HG03175 (cell line): ENCODE measurements around the gene PLEKHA7.

Experiments
- ATAC-seq: cut with Tn5 transposase; IDR thresholded peaks from one replicate; pipeline ENCODE4 v1.9.1; 2021; ENCODE audit warnings: mild to moderate bottlenecking, moderate library complexity; ENCODE audit not compliant: unreplicated experiment

The PLEKHA7 gene

DNA sequence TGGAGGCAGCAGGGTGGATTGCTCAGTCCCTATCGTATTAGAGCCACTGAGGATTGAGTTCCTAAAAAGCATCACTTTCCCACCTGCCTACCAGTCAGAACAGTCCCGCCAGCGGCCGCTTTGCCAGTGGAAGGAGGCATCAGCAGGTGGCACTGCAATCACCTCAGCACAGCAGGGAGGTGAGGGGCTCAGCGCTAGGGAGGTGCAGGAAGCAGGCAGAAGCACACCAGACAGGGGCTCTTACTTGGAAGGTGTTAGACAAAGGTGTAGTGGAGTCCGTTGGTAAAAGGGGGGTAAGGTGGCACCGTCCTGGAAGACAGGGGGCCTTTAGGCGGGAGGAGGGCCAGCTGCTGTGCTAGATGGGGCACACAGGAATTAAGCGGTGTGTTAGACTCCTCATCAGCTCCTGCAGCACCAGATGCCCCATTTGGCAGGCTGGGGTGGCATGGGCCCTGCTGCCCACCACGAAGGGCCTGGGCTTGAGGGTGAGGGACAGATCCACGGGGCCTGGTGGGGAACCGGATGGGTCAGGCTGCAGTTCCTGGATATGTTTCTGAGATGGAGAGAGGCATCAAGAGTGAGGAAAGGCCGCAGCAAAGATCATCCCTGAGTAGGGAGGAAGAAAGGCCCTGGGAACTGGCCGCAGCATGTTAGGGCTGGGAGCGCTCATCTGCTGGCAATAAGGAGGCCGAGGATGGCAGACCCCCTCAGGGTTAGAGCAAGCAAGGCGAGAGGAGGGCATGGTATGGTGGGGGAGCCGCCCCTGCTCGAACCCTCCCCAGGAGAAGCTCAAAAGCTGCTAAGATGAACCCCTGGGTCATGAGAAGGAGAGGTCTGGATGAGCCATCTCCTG, 233.3 kb downstream of the PLEKHA7 start:
- ATAC-seq, result no peak

- ATAC-seq, result no peak
These were observed 234.1 kb downstream of the PLEKHA7 start for GRCh38 chr11:16780146-16780545.

- no peak for ATAC-seq
These were observed 234.8 kb downstream of the PLEKHA7 start for GRCh38 chr11:16779436-16779835.

- ATAC-seq, result no peak
These were observed 235.3 kb downstream of the PLEKHA7 start for GRCh38 chr11:16778876-16779275.

GRCh38 chr11:16778286-16778685, 235.9 kb downstream of the PLEKHA7 start:
- ATAC-seq, result no peak

- no peak for ATAC-seq
These were observed 236.6 kb downstream of the PLEKHA7 start for GRCh38 chr11:16777613-16777975.

GRCh38 chr11:16776711-16777612, 237.3 kb downstream of the PLEKHA7 start:
- no peak for ATAC-seq

- no peak for ATAC-seq
These were observed 238.5 kb downstream of the PLEKHA7 start for GRCh38 chr11:16775614-16776283.

DNA sequence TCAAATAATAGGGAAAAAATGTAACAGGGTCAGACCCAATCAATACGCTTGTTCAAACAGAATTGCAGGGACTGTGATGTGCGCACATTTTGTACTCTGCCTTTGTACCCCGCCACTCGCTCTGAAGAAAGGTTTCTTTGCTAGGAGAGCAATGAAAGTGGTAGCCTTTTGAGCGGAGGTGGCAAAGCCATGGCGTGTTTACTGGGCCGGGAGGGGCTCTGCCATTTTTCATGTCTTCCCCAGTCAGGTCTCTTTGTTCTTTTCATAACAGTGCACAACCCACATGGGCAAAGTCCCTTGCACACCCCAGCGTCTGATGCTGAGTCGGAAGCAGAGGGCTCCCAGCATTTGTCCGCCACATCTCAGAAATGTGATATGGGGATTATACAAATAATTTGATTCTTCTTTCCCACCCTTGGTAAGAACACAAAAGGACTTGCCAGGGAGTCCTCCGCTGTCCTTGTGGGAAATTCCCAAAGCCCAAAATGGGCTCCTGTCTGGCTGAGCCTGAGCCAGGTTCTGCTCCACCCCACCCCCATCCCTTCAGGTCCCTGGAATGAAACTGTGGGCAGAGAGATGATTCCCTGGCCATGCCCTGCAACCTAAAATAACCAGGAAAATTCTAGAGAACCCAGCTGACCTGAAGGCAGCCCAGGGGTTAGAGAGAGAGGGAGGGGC, 239.1 kb downstream of the PLEKHA7 start:
- no peak for ATAC-seq

DNA sequence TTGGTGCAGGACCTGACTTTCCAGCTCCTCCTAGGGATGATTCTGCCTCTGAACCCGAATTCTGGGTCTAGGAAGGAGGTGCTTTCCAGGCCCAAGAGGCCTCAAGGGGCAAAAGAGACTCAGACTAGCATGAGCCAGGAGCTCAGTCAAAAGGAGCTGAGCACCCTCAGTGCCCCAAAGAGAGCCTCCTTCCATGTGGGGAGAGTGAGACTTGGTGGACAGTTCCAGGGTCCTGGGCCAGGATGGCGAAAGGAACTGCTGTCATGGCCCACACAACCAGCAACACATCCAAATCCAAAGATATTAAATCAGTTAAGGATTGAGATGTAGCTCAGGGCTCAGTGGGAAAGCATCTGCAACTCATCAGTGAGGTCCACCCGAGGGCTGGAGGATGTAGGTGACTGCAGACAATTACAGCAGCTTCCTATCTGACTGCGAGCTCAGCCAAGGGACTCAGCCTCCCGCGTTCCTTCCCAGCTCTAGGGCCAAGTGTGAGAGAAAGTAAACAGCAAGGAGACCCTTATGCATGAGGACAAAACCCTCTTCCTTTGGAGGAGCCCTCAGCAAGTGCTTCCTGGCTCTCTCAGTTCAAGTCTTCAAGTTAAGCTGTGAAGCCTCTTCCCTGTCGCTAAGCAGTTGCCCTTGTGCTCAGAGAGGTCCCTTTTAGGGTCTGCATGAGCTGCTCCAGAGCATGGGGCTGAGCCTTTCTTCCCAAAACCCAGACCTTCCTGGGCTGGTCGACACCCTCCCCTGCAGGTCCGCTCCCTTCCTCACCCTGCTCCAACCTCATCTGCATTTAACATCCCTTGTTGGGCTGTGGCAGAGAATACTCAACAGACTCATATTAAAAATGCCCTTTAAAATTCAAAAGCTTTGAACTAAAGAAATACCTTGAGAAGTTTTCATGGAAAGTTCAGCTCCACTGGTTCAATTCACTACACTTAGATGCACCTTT, 240.0 kb downstream of the PLEKHA7 start:
- ATAC-seq, result no peak

- ATAC-seq, result no peak
These were observed 242.1 kb downstream of the PLEKHA7 start for GRCh38 chr11:16772141-16772512.

DNA sequence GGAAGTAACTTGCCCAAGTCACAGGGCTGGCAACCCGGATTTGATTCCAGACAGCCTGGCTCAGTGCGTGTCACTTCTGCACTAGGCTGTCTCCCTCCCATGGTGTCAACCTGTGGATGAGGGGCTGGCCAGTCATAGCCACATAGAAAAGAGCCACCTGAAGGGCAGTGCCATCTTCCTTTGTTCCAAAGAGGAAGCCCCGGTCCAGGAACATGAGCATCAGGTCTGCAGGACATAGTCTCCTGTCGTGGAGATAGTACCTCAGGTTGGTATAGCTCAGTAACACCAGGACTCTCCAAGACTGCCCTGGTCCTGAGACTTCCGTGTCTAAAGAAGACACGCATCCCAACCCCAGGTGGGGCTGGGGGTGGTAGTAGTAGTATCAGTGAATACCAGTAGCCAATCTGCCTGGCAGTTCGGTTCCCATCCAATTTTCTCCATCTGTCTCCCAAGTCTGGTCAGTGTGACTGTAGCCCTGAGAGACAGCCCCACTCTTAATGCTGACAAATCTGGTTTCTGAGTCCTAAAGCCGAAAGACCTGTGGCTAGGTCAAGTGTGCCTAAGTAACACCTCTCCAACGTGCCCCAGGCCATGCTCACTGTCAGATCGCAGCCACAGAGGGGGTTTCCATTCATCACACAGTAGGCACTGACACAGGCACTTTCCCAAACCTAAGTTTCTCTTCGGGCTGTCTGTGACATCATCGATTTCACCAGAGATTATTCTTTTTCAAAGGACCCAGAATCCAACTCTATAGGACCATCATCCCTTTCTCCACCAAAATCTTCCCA, 242.7 kb downstream of the PLEKHA7 start:
- ATAC-seq, result no peak

DNA sequence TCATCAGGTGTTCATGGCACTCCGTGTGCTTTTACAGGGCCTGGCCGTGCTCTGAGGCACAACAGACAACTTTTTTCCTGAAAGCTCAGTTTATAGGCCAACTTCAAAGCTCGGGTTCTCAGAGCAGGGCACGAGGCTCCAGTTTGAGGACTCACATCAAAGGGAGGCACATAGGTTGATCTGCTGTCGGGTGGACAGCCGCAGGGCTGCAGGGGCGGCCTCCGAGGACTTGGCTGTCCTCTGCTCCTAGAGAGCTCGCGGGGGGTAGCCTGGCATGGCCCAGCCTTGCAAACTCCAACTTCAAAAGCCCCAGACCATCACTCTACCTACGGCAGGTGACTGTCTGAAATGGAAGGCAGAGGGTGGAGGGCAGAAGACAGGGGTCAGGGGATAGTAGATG, 244.2 kb downstream of the PLEKHA7 start:
- ATAC-seq, result no peak

DNA sequence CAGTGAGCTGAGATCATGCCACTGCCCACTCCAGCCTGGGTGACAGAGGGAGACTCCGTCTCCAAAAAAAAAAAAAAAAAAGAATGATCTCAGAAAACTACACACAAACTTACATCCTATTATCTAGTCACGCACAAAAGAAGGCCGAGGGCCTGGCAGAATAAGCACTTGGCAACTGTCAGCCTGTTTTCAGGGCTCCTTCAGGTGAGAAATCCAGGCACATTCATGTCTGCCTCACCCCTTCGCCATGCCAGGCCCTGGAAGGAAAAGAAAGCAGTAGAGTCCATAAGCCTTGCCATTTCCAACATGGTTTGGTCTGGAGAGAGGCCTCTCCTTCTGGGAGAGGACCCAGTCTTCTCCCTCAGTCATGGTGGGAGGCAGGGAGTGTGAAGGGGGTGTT, 244.8 kb downstream of the PLEKHA7 start:
- ATAC-seq, result no peak

- ATAC-seq, result no peak
These were observed 246.3 kb downstream of the PLEKHA7 start for GRCh38 chr11:16767957-16768356.

DNA sequence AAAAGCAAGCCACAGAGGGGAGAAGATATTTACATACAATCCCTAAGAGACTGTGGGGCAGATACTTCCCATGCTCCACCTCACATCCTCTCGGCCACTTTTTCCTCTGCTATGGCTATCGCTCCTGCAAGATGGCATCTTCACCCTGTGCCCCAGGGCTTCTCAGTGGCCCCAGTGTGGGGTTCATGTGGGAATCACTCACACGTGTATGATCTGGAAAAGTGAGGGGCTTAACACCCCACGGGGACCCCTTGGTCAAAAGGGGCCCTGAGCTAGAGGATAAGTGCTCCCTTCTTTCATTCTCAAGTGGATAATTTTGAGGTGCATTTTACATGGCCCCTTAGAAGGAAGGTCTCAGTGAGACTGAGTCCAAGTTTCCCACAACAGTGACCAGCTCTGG, 247.1 kb downstream of the PLEKHA7 start:
- no peak for ATAC-seq

DNA sequence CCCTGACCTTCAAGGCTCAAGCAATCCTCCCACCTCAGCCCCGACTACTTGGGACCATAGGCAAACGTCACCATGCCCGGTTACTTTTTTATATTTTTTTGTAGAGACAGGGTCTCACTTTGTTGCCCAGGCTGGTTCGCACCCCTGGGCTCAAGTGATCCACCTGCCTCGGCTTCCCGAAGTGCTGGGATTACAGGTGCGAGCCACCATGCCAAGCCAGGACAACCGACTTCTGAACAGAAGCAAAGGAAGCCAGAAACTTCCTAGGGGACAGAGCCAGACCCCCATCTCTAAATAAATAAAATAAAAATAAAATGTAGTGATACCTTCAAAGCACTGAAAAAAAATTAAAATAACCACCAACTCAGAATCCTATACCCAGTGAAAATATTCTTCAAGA, 249.3 kb downstream of the PLEKHA7 start:
- ATAC-seq, result no peak

- ATAC-seq, result no peak
These were observed 250.5 kb downstream of the PLEKHA7 start for GRCh38 chr11:16763746-16764145.
